ENCODE data around the gene TMA7B. TPM values are rescaled to one million over a fixed set of nuclear protein-coding genes. Genes with fewer than 3 reads are reported as not detected.

Gene TMA7B
- total RNA-seq (2014; rRNA removed; shearing (Covaris generic)) = 0.08 TPM in 1 of 2 replicates, not detected in the other

DNA sequence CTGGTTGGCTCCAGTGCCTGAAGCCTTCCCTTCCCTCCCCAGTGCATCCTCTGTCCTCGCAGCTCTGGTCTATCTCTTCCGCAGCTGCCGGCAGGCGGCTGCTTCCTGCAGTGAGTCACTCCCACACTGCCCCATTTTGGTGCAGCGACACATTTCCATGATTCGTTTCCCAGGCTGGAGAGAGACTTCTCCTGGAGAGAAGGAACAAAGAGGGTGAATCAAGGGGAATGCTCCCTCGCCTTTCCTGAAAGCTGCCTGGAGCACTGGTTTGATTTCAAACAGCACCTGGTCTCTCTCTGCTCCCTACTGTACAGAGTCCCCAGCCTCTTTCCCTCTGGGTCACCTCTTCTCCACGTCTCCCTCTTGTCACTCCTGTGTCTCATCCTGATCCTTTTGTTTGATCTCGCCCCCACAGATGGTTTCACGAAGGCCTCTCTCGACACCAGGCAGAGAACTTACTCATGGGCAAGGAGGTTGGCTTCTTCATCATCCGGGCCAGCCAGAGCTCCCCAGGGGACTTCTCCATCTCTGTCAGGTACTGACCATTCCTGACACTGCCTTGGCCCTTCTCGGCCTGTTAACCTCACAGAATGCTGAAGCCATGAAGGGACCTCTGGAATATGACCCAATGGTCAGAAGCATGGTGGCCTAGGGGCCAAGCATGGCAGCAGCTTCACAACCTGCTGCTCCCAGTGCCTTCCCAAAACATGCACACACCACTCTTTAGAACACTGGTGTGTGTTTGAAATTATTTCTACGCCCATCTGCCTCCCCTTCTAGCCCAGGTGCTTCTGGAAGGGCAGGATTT, at the start of gene TMA7B:
TMA7B (plus strand) TSS at position 758 of the 808 bp plus-strand sequence. CDS start 3,978 bp downstream, outside the sequence.
- DNase-seq = peak; percentile 19 to 45
- Histone ChIP-seq H3K27ac (peak within 1 kb of the TSS; percentile 10; the same call in 1 of the 2 replicates), H3K9me3 (replicated peaks) (no peaks in the 10 kb centered on the region), H3K4me3 (no peak within 1 kb of the TSS), H3K36me3 (no peaks in the 10 kb centered on the region), H3K4me1 (no peaks in the 10 kb centered on the region), H3K27me3 (no peaks in the 10 kb centered on the region)

DNA sequence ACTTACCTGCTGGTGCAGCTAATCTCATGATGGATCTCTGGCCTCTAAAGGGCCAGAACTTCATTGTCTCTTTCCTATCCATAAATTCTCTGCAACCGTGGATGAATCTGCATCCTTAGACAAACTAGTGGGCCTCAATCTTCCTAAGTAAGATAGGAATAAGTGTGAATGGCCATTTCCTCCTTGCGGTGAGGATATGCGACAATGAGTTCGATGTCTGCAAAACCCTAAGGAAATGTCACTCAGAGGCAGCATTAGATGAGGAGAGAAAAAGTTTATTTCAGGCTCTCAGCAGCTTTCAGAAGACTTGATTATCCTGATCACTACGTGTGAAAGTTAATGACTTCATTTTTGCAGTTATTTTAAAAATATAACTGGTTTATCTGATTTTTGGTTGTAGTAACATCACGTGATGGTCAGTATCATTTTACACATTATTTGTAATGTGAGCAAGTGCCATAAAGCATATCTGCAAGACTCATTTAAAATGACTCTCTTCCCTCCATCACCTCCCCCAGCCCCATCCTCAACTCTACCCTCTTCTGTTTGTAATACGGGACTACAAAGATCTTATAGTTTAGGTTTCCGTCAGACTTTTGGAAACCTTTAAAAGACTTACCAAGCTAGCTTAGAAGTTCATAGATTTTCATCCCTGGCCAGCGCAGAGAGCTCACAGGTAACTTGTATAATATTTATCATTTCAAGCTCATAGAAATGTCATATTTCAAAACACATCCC, 49.2 kb upstream of the TMA7B start:
- H3K9me3 ChIP-seq (replicated peaks) = no peaks in the 10 kb centered on the region

DNA sequence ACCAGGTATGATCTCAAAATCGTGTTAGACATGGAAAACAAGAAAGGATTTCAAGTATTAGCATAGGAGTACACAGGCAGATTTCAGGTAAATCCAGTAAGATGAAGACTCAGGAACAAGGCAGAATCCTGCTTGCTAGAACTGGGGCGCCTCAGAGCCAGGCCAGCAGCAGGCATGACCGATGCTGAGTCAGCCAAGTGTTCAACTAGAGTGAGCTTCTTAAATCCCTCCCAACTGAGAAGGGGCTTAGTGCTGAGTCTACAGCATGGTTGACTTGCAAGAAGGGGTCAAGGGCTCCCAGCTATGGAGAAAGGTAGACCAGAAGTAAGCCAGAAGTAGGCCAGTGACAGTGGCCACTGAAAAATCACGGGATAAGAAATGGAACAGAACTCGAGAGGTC, 46.9 kb upstream of the TMA7B start:
- peaks cover 7% of the 10 kb centered on the region; the same call in 1 of the 2 replicates for H3K27me3 ChIP-seq
- DNase-seq = no peak
- H3K36me3 ChIP-seq = no peaks in the 10 kb centered on the region
- H3K4me3 ChIP-seq = no peak overlapping the region
- H3K4me1 ChIP-seq = no peaks in the 10 kb centered on the region
- no peaks in the 10 kb centered on the region for H3K9me3 ChIP-seq (replicated peaks)
- no peak overlapping the region for H3K27ac ChIP-seq

More for the DNA sequence above, 49.2 kb upstream of the TMA7B start:
- Histone ChIP-seq H3K27ac (no peak overlapping the region), H3K4me1 (no peaks in the 10 kb centered on the region), H3K36me3 (no peaks in the 10 kb centered on the region), H3K27me3 (peaks cover 5% of the 10 kb centered on the region; the same call in 1 of the 2 replicates), H3K4me3 (no peak overlapping the region)
- DNase-seq = no peak

DNA sequence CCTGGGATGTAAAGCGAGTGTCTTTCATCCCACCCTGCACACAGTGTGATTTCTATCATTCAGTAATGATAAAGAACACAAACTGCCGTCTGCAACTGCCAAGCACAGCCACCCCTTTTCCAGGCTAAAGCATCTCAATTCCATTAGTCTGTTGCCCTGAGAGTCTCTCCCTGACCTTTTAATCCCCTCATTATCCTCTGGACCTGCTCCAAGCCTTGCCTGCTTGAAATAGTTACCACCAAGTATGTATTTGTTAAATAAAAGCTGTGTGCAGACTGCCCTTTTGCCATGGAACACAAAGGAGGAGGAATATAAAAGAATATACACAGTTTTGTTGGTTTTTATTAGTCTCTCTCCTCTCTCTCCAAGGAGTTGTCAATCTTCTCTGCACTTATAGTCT, 46.3 kb upstream of the TMA7B start:
- Histone ChIP-seq H3K27ac (no peak overlapping the region), H3K36me3 (no peaks in the 10 kb centered on the region), H3K4me3 (no peak overlapping the region), H3K9me3 (replicated peaks) (no peaks in the 10 kb centered on the region), H3K27me3 (peaks cover 10% of the 10 kb centered on the region; the same call in 1 of the 2 replicates), H3K4me1 (no peaks in the 10 kb centered on the region)
- peak in 1 of 2 experiments; percentile 4 for DNase-seq

DNA sequence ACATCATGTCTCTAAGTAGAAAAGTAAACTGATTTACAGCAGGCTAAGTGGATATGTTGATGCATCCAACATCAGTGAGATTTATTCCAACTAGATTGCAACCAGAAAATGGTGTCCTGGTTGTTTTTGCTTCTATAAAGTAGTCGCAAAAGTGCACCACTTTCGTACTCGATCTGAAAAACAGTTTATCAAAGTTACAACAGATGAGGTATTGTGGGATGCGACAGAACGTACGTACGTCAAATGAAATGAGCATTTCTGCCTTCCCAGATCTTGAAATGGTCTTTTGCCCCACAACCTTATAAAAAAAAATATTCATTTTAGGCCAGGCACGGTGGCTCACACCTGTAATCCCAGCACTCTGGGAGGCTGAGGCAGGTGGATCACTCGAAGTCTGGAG, 45.6 kb upstream of the TMA7B start:
- Histone ChIP-seq H3K36me3 (no peaks in the 10 kb centered on the region), H3K9me3 (replicated peaks) (no peaks in the 10 kb centered on the region), H3K27ac (no peak overlapping the region), H3K4me3 (no peak overlapping the region), H3K27me3 (0 out of 2 replicates have a peak, but pooled peaks cover 5% of the 10 kb centered on the region), H3K4me1 (no peaks in the 10 kb centered on the region)
- no peak for DNase-seq

DNA sequence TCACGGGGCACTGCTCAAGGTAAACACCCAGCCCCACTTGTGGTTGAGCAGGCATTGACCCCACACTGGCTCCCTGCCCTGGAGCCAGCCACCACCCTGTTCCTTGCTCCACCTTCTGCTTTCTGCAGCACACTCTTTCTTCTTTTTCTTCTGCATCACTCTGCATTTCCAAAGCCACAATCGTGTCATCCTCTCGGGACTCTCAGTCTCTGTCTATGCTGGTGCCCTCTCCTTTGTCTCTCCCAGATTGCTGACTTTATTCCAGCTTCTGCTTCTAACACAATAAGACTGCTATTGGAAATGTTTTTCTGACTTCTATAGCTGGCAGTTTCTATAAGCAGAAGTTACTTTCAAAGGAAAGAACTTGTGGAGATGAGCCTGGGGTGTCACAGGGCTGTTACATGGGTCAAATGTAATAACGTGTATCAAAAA, 44.9 kb upstream of the TMA7B start:
- Histone ChIP-seq H3K27ac (no peak overlapping the region), H3K9me3 (replicated peaks) (no peaks in the 10 kb centered on the region), H3K36me3 (no peaks in the 10 kb centered on the region), H3K4me3 (no peak overlapping the region), H3K4me1 (no peaks in the 10 kb centered on the region), H3K27me3 (0 out of 2 replicates have a peak, but pooled peaks cover 5% of the 10 kb centered on the region)
- no peak for DNase-seq

DNA sequence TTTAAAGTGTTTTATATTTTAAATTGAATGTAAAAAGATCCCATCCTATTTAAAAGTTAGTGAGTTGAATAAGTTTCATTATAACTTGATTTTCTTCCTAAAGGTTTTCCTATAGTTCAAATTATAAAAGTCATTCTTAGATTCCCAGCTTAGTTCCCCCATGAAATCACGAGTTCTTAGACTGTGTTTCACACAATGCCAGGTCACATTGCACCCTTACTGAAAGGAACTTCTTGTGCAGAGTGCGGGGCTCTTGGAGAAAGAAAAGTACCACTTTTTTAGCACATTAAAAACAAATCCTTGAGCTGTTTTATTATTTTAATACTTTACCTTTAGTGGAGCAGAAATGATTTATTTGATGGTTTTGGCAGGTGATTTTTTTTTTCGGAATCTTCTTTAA, 43.7 kb upstream of the TMA7B start:
- Histone ChIP-seq H3K36me3 (no peaks in the 10 kb centered on the region), H3K4me1 (no peaks in the 10 kb centered on the region), H3K4me3 (no peak overlapping the region), H3K9me3 (replicated peaks) (no peaks in the 10 kb centered on the region), H3K27me3 (0 out of 2 replicates have a peak, but pooled peaks cover 5% of the 10 kb centered on the region), H3K27ac (no peak overlapping the region)
- DNase-seq = no peak

DNA sequence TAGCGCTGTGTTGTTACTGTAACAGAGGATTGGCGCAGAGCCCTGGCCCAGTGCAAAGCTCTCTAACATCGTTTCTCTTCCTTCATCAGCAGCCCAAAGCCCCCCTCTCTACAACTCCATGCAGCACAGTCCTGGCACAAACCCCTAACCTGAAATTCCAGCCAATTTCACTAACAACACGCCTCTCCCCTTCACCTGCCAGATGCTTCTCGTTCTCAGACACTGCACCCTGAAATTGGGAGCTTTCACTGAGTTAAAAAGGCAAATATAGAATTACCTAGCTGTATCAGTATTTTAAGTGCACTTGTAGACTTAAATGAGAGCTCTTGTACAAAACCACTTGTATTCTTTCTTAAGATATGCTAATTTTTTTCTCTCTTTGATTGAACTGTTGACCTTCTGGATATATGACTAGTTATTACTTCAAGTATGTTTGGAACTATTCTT, 43.0 kb upstream of the TMA7B start:
- Histone ChIP-seq H3K4me1 (no peaks in the 10 kb centered on the region), H3K4me3 (no peak overlapping the region), H3K36me3 (no peaks in the 10 kb centered on the region), H3K27ac (no peak overlapping the region), H3K27me3 (0 out of 2 replicates have a peak, but pooled peaks cover 5% of the 10 kb centered on the region), H3K9me3 (replicated peaks) (no peaks in the 10 kb centered on the region)
- DNase-seq = no peak

DNA sequence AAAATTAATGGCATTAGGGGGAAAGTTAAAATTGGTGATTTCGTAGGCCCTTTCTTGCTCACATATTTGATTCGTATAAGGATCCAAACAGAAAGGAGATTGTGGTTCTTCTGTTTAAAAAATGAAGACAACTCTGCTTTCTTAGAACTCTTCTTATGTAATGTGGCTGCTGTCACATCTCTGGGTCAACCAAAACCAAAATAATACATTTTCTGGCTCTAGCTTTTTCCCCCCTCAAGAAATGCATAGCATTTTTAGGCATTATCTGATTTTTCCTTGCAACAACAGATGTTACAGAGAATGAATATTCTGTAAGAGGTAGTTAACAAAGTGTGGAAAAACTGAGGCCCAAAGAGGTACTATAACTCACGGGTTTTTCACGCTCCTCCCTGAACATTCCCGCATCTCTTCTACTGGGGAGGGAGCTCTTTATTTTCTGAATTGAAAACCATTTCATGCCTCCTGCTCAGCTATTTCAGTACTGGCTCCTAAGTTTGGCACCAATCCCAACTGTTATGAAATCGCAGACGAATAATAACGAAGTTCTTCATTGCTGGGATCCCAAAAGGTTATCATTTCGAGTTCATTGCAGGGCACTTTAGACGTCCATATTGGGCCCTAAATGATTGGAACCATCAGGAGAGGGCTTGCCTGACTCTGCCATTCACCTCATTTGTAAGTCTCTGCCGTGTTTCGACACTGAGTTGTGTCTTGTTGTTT, 42.3 kb upstream of the TMA7B start:
- Histone ChIP-seq H3K36me3 (no peaks in the 10 kb centered on the region), H3K4me3 (no peak overlapping the region), H3K27me3 (0 out of 2 replicates have a peak, but pooled peaks cover 5% of the 10 kb centered on the region), H3K4me1 (no peaks in the 10 kb centered on the region), H3K9me3 (replicated peaks) (no peaks in the 10 kb centered on the region), H3K27ac (no peak overlapping the region)
- no peak for DNase-seq

DNA sequence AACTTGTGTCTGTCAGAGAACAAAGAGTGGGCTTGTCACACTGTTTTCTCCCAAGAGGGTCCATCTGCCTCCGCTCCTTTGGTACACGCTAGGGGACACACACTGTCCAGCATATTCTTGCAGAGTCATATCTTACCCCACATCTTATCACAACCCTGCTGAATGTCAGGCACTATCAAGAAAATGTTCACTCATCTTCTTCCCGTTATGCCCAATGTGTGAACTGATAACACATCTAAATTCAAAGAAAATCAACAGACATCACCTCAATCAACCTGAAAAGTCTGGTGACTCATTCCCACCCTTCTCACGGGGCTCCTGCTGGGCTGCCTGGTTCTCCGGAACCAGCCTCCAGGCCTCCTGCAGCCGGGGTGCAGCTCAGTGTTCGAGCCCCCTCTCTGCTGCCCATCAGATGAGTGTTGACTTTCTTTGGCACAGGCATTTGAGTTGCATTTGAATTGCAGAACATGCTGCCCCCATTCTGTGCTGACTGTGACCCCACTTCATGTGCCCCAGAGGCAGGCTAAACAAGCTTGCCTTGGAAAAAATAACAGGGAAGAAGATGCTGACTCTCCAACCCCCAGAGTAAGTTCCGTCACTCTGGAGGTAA, 40.0 kb upstream of the TMA7B start:
- H3K27ac ChIP-seq = no peak overlapping the region
- no peak for DNase-seq
- H3K4me1 ChIP-seq = no peaks in the 10 kb centered on the region
- H3K4me3 ChIP-seq = no peak overlapping the region
- peaks cover 8% of the 10 kb centered on the region; the same call in 1 of the 2 replicates for H3K27me3 ChIP-seq
- no peaks in the 10 kb centered on the region for H3K36me3 ChIP-seq
- H3K9me3 ChIP-seq (replicated peaks) = no peaks in the 10 kb centered on the region

DNA sequence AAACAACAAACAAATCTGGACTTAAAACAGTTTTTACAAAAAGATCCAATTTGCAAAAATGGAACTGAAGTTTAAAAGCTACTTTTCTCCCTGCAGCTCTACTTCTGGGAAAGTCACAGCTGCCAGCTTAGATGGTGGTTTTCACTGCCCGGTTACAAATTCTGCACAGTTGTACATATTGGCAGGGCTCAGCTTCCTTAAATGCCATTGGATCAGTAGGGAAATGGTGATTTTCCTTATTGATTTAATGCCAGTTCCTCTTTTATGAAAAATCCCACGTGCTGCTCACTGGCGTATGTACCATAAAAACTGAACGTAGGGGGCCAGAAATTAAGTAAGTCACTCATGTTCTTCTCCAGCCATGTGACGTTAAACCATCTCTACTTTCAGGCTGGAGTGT, 36.5 kb upstream of the TMA7B start:
- Histone ChIP-seq H3K4me3 (no peak overlapping the region), H3K27me3 (peaks cover 3% of the 10 kb centered on the region; the same call in 1 of the 2 replicates), H3K27ac (no peak overlapping the region), H3K36me3 (no peaks in the 10 kb centered on the region), H3K4me1 (no peaks in the 10 kb centered on the region), H3K9me3 (replicated peaks) (no peaks in the 10 kb centered on the region)
- DNase-seq = no peak

DNA sequence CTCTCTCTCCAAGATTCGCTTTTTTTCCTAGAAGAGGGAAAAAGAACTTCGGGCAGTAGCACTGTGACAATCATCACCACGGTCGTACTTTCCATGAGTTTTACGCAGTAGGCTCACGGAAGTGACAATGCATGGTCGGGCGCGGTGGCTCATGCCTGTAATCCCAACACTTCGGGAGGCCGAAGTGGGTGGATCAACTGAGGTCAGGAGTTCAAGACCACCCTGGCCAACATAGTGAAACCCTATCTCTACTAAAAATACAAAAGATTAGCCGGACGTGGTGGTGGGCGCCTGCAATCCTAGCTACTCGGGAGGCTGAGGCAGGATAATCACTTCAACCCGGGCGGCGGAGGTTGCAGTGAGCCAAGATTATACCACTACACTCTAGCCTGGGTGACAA, 35.9 kb upstream of the TMA7B start:
- DNase-seq = no peak
- H3K27me3 ChIP-seq = peaks cover 3% of the 10 kb centered on the region; the same call in 1 of the 2 replicates
- no peaks in the 10 kb centered on the region for H3K4me1 ChIP-seq
- no peak overlapping the region for H3K4me3 ChIP-seq
- H3K36me3 ChIP-seq = no peaks in the 10 kb centered on the region
- H3K9me3 ChIP-seq (replicated peaks) = no peaks in the 10 kb centered on the region
- no peak overlapping the region for H3K27ac ChIP-seq

DNA sequence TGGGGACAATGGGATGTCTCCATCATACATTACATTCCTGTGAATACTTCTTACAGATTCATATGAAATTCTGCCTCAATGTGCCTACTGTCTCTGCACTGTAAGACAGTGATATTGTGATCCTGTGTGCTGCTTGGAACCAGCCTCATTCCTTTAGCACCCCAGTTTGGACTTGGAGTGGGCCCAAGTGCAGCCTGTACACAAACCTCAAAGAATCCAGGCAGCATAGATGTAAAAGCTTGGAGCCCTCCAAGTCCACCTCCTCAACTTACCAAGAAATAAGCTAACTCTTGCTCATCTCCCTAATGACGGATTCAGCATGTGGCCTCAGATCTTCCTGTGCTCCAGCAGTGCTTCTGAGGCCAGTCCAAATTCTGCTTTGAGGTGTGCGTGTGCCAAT, 34.9 kb upstream of the TMA7B start:
- no peak overlapping the region for H3K27ac ChIP-seq
- H3K27me3 ChIP-seq = peaks cover 3% of the 10 kb centered on the region; the same call in 1 of the 2 replicates
- H3K9me3 ChIP-seq (replicated peaks) = no peaks in the 10 kb centered on the region
- no peak overlapping the region for H3K4me3 ChIP-seq
- H3K4me1 ChIP-seq = no peaks in the 10 kb centered on the region
- no peaks in the 10 kb centered on the region for H3K36me3 ChIP-seq
- DNase-seq = no peak
